C4-2B (cell line): ENCODE data around the gene PLBD2.

Experiments used
- CTCF ChIP-seq: fragments of 450-650 bp; conservative IDR thresholded peaks from 2 replicates; pipeline ENCODE4 v1.5.1; 2017; ENCODE audit warnings: mild to moderate bottlenecking
- ZFX ChIP-seq: fragments of 450-650 bp; IDR thresholded peaks from 2 replicates; pipeline ENCODE4 v1.6.1; 2017

DNA sequence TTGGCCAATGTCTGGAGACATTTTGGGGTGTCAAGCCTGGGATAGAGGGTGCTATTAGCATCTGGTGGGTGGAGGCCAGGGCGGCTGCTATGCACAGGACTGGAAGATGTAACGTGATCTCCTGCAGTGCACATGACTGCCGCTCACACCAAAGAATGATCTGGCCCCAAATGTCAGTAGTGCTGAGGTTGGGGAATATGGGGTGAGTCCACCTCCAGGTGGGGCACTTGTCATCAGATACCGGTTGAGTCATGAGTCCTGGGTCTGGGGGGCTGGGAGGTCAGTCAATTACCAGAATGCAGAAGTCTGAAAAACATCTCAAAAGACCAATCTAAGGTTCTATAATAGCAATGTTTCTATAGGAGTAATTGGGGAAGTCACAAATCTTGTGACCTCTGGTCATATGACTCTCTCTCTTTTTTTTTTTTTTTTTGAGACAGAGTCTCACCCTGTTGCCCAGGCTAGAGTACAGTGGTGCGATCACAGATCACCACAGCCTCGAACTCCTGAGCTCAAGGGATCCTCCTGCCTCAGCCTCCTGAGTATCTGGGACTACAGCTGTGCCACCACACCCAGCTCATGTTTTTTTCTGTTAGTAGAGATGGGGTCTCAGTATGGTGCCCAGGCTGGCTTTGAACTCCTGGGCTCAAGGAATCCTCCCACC lies 57.8 kb downstream of the PLBD2 start:
- TF ChIP-seq CTCF (no peak), ZFX (no peak)
